ENCODE measurements around the gene EVX2.

The EVX2 gene

DNA sequence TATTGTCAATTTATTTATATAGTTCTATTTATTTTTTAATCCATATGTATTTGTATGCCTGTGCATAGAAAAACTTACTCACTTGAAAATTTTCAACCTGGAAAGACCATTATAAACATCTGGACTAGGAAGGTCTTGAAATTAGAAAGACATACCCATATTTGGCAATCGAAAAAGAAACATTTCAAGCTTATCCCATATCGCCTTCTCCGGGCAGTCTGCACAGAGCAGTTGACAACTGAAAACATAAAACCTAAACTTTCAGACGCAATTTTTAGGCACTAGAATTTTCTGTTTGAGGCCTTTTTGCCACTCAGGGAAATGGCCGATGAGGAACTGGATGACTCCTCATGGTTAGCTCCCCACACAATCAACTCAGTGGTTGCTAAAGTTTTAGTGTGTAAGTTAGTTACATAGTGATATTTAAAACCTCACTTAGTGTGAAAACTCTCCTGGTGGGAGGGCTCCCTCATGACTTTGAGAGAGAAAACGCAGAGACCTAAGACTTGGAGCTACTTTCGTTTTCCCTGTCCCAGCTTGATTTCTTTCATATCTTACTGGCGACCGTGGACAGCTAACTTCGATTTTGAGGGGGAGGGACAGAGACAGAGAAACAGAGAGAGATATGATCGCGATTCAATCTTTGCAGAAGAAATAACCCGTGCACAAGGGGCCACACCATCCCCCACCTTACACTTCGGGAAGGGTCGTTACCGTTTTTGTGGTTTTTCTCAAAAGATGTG, 12.7 kb upstream of the EVX2 start:
- no peak for DNase-seq (ENCODE audit: low read depth)

DNA sequence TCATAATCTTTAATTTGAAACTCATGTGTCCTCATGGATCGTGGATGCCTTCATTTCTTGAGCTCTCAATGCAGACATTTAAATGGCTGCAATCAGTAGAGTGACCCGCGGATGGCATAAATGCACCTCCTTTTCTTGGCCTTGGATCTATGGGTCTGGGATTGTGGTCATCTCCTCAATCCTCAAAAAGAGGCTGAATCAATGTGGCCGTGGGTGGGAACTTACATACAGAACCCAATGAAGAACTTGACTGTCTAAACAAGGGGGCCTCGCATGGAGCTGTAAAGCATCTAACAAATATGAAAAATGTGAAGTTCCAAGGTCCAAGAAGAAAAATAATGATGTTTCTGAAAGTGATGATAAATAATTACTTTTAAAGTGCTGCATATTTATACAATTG, 11.7 kb upstream of the EVX2 start:
- DNase-seq (ENCODE audit: low read depth) = no peak

DNA sequence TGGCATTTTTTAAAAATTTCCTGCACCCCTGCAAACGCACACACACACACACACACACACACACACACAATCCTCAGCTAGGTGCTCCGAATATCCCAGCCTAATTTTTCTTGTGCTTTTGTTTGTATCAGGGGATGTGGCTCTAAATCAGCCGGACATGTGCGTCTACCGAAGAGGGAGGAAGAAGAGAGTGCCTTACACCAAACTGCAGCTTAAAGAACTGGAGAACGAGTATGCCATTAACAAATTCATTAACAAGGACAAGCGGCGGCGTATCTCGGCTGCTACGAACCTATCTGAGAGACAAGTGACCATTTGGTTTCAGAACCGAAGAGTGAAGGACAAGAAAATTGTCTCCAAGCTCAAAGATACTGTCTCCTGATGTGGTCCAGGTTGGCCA, 10.6 kb upstream of the EVX2 start:
- no peak for DNase-seq (ENCODE audit: low read depth)

DNA sequence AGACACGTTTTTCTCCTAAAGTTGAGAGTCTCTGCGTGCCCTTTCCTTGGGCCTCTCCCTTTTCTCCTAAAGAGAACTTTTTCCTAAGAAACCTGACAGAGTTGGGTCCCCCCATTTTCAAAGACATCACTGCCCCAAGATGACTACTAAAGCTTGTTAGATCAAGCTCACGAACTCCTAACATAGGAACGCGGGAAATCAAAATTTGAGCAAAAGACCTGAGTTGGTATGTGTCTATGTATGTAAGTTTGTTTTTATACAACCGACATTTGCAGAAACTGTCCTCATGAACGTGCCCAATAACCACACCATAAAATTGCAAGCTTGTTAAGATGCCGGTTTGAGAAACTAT, 10.1 kb upstream of the EVX2 start:
- no peak for DNase-seq (ENCODE audit: low read depth)

DNA sequence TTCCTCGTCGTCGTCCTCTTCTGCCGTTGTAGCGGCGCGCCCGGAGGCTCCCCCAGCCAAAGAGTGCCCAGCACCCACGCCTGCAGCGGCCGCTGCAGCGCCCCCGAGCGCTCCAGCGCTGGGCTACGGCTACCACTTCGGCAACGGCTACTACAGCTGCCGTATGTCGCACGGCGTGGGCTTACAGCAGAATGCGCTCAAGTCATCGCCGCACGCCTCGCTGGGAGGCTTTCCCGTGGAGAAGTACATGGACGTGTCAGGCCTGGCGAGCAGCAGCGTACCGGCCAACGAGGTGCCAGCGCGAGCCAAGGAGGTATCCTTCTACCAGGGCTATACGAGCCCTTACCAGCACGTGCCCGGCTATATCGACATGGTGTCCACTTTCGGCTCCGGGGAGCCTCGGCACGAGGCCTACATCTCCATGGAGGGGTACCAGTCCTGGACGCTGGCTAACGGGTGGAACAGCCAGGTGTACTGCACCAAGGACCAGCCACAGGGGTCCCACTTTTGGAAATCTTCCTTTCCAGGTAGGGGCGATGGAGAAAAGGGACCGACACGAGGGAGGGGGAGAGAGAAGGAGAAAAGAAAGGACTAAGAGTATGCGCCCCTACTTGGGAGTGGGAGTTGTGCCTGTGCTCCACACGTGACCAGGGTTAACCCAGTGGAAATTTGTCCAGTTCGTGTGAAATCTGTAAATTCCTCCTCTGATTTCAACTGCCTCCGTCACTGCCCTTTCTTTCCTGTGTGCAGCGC, 9.6 kb upstream of the EVX2 start:
- DNase-seq (ENCODE audit: low read depth) = no peak

DNA sequence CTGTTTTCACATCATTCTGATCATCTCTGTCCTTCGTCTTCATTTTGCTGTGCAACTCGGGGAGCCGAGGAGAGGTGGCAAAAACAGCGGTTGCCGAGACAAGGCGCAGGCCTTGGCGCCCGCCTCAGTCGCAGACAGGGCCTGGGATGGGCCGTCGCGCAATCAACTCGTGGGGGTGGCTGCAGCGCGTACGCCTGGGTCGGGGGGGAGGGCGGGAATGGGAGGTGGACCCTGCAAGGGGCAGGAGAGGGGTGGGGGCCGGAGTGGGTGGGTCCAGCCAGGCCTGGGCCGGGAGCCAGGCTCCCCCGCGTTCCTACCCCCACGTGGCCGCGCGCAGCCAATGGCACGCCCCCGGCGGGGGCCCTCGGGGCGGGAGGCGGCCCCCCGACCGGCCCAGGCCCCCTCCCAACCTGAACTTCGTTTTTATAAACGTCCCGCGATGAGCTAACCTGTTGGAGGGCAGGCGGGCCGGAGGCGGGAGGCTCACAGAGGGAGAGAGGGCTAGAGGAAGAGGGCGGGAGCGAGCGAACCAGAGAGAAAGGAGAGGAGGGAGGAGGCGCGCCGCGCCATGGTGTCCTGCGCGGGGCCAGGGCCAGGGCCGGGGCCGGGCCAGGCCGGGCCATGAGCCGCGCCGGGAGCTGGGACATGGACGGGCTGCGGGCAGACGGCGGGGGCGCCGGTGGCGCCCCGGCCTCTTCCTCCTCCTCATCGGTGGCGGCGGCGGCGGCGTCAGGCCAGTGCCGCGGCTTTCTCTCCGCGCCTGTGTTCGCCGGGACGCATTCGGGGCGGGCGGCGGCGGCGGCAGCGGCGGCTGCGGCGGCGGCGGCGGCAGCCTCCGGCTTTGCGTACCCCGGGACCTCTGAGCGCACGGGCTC, 8.7 kb upstream of the EVX2 start, which contains the start of gene HOXD13:
TSS of gene HOXD13 (plus strand) at position 452 of the 875 bp plus-strand sequence. CDS start at position 622, 170 bp downstream.
- no peak for DNase-seq (ENCODE audit: low read depth)

DNA sequence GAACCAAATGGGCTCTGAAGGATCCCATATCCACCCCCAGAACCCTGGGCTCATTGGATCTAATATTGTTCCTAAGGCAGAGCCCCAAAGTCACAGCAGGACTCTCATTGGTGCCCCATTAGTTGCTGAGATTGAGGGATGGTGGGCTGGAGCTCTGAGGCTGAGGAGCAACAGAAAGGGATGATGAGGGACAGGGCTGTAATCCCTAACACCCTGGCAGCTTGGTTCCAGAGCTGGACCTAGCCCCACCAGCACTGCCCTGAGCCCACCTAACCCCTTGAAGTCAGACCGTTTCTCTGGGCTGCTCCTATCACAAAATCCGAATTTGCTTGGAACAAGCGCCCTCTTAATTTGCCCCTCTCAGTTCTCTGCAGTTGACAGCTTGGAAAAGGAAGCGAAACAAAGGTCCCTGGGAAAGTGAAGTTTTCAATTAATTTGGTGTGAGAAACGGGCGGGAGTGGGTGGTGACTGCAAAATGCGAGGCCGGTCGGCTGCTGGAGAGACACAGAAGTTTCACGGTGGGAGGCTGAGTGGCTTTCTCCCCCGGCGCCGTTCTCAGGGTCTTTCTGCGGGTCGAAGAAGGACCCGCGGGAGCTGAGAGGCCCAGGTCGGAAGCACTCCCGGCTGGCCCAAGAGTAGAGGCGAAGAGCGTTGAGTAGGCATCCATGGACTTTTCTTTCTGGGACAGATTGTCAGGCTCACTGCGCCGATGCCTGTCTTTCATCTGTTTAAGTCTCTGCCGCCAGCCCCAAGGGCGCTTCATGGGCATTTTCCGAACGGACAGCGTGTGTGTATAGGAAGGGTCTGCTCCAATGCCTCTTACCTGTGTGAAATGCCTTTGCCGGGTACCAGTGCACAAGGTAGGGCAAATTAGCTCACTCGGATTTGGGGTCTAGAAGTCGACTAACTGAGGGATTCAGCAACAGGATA, 7.8 kb upstream of the EVX2 start:
- DNase-seq (ENCODE audit: low read depth) = no peak

DNA sequence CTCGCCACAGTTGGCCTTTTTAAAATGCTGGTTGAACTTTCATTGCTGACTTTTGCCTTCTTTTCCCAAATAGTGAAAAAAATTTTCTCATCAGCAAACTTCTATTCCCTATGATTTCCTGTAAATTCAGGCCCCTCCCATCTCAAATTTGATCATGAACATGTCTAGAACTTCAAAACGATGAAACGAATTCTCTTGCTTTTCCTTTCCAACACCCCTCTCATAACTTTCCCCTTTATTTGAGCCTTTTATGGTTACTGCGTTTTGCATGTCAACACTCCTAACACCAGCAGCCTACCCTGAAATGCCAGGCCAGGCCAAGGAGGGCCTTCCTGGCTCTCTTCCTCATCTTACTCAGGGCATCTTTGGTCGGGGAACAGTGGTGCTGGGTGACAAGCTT, 7.1 kb upstream of the EVX2 start:
- no peak for DNase-seq (ENCODE audit: low read depth)

DNA sequence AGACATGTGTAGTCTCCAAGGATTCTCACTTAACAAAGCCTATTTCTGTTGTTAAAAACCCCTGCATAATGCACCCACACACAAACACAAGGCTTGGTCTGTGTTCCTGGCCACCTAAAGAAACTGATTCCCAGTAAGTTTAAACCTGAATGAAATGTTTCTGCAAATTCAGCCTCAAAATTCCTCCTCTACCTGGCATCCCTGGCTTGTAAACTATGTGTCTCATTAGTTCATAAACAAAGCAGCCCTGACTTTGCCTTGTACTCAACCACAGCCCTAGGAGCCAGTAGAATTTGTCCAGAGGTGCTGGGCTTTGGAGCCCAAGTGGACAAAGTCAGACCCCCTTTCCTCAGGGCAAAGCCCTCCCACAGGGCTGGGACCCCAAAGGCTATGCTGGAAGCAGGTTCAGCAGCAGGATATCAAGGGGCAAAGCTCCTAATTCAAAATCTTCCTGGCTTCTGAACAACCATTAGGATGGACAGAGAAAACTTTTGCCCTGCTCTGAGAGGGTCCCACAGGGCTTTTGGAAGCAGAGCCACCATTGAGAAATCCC, 6.2 kb upstream of the EVX2 start:
- DNase-seq (ENCODE audit: low read depth) = no peak

DNA sequence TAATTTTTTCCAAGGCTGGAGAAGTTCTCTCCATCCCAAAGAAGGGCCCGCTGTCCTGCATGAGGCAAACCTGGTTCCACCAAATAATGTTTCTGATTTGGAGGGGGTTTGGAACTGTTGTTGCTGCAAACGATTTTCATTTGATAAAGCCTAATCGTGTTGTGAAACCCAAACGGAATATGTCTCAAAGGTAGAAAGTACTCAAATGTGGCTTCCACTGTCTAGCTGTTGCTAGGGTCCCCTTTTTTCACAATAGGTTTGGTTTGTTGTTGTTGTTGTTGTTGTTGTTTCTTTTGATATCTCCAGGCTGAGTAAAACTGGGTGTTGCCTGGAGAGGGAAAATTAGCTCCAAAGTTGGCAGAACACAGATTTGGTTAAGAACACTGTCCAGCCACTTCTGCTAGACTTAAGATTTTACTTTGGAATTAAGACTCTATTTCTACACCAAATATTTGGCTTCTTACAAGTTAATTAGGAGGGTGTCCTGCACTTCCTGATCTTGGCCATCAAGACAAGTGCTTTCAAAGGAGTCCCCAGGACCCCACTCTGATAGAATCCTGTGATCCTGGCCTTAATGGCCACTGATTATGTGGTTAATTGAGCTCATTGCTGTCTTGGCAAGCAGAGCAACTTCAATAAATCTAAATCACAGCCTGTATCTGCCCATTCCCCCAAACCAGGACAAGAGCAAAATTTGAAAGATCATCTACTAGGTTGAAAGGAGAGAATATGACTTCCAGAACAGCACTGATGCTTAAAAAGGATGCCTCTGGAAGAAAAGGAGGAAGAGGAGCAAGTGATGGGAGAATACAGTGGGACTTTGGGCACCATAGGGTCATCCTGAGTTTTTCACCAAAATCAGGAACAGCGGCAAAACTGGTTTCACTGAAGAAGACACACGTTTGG, 5.4 kb upstream of the EVX2 start:
- DNase-seq (ENCODE audit: low read depth) = no peak

DNA sequence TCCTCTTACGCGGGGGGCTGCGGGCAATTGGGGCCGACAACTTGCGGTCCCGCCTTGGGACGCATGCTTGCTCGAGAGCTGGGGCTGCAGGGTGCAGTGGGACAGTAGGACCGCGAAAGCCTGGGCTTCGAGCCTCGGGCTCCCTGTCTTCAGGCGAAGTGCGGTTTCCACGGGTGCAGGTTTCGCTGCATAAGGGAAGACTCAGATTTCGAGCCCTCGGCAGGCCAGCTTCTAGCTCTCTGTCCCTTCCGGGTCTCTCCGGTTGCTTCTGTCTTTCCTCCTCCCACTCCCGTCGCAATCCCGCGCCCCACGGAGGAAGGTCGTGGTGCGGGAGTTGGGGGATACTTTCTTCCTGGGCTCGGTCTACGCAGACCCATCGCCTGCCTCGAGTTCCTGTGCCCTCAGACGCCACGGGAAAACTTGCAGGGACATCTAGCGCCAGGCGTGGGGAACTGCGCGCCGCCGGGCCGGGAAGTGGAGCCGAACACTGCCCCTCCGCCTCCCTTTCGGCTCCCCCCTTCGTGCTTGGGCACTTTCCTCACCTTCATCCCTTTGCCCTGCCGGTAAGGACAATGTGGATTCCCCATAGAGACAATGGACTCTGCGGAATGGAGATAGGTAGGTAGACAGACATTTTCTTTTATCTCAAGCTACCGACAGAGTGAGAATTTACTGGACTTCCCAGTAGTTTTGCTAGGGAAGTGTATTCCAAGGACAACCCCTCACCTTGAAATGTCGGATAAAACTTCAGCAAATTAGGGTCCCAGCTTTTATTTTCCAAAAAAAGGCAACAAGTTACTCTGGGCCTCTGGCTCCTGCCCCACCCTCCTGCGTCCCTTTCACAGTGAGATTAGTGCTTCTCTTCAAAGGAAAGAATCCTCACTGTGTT, 4.5 kb upstream of the EVX2 start:
- DNase-seq (ENCODE audit: low read depth) = no peak

DNA sequence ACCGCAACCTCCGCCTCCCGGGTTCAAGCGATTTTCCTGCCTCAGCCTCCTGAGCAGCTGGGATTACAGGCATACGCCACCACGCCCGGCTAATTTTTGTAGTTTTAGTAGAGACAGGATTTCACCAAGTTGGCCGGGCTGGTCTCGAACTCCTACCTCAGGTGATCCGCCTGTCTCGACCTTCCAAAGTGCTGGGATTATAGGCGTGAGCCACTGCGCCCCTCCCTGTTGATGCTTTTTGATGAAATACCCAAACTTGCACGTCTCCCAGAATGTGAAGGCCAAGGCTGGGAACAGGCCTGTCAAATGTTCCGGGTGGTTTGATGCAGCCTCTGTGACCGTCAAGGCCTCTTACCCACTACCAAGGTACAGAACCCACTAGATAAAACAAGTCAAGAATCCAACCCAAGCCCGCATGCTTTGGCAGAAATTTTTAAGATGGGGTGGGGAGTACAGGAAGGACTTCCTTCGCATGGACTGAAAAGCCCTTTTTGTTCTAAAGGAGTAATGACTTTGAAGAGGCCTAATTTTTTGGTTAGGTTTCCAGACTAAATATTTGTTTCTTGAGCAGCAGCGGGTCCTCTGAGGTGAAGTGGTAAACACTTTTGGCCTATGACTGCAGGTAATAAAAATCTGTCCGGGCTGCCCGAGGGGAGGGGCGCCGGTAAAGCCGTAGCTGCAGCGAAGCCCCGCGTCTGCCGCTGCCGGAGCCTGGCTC, 3.7 kb upstream of the EVX2 start:
- no peak for DNase-seq (ENCODE audit: low read depth)

DNA sequence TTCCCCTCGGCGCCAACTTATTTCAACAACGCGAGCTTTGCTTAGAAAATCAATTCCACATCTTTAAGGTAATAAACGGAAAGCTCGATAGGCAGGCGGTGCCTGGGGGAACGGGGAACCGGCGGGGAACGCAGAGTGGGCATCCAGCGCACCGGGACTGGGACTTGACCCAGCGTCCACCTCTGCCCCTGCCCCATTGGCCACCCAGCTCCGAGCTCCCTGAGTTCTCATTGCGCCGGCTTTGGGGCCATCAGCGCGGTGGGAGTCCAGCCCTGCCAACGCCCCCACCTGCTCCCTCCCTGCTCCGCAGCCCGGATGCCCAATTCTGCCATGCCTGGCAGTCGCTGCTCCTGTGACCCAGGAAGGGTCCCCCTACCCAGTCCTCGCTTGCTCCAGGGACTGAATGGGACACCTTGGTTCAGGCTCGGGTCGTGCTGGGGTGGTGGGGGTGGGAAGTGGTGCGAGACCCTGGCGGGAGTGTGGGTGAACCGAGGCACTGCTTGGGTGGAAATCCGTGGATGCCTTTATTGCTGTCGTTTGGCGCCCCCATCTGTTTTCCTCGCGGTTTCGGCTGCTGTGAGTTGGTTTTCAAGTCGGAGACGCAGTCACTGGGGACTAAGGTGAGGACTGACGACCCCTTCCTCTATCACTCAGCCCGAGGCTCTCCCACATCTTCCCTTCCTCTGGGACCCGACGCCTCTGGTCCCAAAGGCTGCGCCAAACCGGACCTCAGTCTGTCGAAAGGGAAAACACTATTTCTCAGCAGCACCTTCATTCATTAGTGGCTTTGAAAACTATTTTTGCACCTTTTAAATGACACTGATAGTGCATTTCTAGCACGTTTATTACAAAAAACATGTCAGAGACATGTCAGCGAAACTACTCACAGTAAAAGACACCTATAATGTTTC, 2.4 kb upstream of the EVX2 start:
- DNase-seq (ENCODE audit: low read depth) = no peak

DNA sequence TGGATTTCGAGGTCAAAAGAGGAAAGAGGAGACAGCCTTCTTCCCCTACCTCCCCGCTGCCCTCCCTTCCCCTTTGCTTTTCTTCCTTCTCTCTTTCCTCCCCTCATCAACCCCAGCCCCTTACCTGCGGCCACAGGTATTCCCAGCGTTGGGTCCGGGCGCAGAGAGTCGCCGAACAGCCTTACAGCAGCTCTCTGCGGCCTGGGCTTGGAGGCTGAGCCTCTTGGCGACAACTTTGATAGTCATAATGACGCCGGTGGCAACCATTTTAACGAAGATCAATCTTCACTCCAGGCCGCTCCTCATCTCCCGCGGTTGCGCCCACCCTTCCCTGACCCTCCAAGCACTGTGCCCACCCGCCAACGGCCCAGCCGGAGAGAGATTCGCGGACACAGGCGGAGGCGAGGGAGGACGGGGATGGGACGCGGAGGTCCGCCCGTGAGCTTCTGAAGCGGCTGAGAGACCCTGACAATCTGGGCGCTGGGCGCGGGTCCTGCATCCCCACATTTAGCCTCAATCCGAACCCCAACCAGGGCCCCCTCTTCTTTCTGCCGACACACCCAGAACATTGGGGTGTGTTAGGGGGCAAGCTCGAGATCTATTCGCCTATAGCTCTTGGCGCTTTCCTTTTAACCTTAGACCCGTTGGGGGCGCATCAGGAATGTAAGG, 1.5 kb upstream of the EVX2 start:
- DNase-seq (ENCODE audit: low read depth) = no peak

DNA sequence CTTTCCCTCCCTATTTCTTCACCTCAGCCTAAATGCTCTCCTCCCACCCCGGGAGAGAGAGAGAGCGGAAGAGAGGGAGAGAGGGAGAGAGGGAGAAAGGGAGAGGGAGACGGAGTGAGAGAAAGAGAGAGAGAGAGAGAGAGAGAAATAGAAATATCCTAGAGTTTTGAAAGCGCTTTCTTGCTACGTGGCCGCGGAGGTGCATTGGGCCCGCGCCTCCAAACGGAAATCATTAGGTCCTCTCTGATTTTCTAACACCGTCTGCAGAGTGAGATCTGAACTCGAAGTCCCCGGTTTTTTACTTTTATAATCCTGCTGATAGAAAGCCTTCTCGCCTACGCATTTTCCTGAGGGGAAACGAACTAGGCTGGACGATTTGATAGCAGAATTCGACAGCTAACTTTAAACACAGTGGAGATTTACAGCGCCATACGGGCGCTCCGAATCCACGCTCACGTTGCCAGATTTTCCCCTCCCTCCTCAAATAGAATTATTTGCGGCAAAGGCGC, 903 bp upstream of the EVX2 start:
- no peak for DNase-seq (ENCODE audit: low read depth)
